Left renal pelvis (tissue), 4 donors: ENCODE measurements around the gene ZMYND10. TPM values are rescaled to one million over a fixed set of nuclear protein-coding genes. Genes with fewer than 3 reads are reported as not detected.
A peak's percentile ranks its signal among the peaks of the same experiment; 100 is the strongest.

Experiments used
- DNase-seq, 4 donors: peaks; one replicate each; pipeline ENCODE4 v3.0.0-alpha.2; 2013; ENCODE audit warnings: low read depth in 4 of 4, low spot score in 3 of 4
- polyA plus RNA-seq, 4 donors: library from polyadenylated mRNA; unstranded; fragments of 120-200 nt; gene quantifications; one replicate each; pipeline ENCODE4 v1.2.1, GENCODE V29; 2013; ENCODE audit not compliant: insufficient read length in 4 of 4

ZMYND10 gene
- polyA plus RNA-seq, 4 donors, result 3.1 to 4.1 (median 3.3) TPM

GRCh38 chr3:50350213-50350526, 4.6 kb upstream of the ZMYND10 start:
- DNase-seq, result no peak

- no peak for DNase-seq
Measured at GRCh38 chr3:50347187-50347813, 1.8 kb upstream of the ZMYND10 start.

GRCh38 chr3:50345008-50345407, 524 bp downstream of the ZMYND10 start:
- DNase-seq, result no peak

GRCh38 chr3:50342813-50343633, 2.5 kb downstream of the ZMYND10 start:
- DNase-seq, result no peak

- DNase-seq, result no peak
Measured at GRCh38 chr3:50341996-50342650, 3.4 kb downstream of the ZMYND10 start.

GRCh38 chr3:50341537-50341936, 4.0 kb downstream of the ZMYND10 start:
- DNase-seq, result no peak

DNA sequence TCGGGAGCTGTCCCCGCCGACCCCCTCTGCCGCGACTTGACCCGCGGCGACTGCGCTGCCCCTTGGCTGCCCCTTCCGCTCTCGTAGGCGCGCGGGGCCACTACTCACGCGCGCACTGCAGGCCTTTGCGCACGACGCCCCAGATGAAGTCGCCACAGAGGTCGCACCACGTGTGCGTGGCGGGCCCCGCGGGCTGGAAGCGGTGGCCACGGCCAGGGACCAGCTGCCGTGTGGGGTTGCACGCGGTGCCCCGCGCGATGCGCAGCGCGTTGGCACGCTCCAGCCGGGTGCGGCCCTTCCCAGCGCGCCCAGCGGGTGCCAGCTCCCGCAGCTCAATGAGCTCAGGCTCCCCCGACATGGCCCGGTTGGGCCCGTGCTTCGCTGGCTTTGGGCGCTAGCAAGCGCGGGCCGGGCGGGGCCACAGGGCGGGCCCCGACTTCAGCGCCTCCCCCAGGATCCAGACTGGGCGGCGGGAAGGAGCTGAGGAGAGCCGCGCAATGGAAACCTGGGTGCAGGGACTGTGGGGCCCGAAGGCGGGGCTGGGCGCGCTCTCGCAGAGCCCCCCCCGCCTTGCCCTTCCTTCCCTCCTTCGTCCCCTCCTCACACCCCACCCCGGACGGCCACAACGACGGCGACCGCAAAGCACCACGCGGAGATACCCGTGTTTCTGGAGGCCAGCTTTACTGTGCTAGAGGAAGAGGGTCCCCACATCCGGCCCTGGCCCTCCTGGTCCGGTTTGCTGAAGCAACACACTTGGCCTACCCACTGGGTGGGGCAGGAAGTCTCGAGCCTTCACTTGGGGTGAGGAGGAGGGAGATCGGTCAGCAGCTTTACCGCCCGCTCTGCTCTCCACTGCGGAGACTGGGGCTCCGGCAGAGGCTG, 4.8 kb downstream of the ZMYND10 start, which contains the start of gene RASSF1:
RASSF1 (minus strand) TSS at position 389 of the 882 bp plus-strand sequence; CDS start at position 358, 31 bp downstream.
- no peak for DNase-seq

- no peak for DNase-seq
Measured at GRCh38 chr3:50340147-50340447, 5.4 kb downstream of the ZMYND10 start.

DNA sequence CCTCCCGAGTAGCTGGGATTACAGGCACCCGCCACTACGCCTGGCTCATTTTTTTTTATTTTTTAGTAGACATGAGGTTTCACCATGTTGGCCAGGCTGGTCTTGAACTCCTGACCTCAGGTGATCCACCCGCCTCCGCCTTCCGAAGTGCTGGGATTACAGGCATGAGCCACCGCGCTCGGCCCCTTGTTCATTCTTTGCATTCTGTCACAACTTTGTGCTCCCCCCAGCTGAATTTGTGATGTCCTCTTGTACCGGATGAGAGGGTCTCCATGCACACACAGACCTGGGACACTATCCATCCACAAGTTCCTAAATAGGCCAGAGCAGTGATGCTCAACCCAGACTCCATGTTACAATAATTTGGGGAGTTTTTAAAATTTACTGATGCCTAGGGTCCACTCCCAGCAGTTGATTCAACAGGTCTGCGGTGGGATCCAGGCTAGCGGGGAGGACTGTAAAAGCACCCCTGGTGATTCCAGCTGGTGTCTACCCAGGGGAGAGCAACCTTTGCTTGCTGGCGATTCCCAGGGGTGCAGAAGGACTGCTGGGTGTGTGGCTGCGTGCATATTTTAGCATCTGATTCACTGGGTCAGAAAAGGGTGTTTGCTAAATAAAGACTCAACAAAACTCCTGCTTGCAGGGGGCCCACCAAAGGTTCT, 5.9 kb downstream of the ZMYND10 start:
- no peak for DNase-seq

GRCh38 chr3:50338965-50339364, 6.6 kb downstream of the ZMYND10 start:
- no peak for DNase-seq

DNA sequence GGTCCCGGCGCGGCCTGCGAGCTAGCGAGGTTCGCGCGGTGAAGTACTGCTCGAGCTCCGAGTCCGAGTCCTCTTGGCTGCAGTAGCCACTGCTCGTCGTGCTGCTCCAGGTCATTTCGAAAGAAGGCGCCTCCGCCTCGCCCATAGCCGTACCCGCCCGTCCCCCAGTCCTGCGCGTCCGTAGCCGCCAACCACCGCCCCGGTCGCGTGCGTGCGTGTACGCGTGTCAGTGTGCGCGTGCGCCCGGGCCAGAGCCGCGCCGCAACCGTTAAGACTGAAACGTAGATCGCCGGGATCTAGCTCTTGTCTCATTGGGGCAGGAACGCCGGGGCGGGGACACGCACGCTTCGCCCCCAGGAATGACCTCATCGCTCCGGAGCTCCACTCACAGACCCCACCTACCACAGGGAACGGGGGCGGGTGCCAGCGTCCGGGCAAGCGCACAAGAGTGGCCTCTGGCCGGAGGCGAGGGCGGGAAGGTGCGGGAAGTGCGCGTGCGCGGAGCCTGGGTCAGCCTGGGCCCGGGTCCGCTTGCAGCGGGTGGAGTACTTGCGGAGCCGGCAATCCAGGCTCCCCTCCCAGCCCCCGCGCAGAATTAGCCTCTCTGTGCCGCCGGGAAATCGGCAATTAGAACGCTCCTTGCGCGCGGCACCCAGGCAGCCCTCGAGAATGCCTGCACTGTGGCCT, 8.2 kb downstream of the ZMYND10 start:
- peak; percentile 93 to 96 (median 94) for DNase-seq

- no peak for DNase-seq
Measured at GRCh38 chr3:50336452-50337174, 8.9 kb downstream of the ZMYND10 start.

DNA sequence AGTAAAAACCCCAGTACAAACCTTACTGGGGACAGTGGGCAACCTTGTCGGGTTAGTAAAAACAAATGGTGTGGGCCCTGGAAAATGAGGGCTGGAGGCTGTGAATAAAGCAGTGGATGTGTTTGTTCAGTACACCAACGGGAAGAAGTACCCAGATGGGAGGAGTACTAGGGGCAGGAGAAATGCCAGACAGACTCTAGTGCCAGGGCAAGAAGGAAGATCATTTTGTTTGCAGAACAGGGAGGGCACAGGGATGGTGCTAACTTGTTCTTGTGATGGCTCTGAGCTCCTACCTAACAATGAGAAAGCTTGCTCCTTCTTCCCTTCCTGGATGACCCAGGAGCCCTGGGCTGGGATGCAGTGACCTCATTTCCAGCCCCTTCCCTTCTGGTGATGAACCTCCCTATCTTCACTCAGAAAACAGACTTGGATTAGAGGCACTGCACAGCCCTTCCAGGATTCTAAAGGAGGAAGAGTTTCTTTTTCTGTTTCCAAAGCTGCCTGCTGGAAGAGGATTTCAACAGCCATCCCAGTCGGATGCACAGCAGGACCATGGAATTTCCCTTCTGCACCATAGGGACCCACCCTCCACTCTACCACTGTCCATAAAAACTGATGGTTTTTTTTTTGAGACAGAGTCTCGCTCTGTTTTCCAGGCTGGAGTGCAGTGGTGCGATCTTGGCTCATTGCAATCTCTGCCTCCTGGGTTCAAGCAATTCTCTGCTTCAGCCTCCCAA, 11.0 kb downstream of the ZMYND10 start:
- no peak for DNase-seq

DNA sequence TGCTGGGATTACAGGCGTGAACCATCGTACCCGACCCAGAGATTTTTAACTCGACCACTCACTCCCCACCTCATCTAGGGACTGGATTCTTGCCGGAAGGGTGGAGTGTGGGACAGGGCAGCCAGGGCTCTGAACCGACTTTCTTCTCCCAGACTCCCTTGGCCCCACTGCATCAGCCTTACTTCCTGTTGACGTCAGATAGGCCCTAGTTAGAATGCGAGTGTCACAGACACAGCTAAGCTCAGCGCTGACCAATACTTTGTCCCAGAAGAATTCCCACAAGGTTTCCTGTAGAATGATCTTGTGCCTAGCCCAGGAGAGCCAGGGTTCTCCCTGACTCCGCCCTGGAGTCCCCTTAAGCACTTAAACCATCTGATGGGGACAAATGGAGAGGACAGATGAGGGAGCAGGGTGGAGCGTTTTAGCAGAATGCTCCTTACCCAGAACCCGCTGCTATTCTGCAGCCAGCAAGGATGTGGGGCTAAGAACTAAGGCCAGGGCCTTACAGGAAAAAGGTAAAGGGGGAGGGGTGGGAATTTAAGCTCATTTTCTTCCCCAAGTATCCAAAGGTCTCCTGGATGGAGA, 11.7 kb downstream of the ZMYND10 start:
- DNase-seq, result no peak

DNA sequence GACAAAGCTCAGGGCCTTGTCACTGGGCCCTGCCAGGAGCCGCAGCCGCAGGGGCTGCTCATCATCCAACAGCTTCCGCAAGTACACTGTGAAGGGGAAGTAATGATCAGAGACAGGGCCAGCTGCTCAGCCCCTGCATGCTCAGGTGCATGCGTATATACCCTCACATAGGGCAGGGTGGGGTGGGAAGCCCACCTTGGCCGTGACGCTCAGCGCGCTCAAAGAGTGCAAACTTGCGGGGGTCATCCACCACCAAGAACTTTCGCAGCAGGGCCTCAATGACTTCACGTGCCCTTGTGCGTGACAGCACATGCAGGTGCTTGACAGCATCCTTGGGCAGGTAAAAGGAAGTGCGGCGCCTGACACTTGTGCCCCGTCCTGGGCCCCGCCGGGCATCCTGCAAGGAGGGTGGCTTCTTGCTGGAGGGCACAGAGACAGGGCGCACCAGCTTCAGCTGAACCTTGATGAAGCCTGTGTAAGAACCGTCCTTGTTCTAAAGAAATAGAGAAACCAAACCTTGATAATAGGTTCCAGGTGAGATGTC, 14.1 kb downstream of the ZMYND10 start:
- DNase-seq, result no peak

DNA sequence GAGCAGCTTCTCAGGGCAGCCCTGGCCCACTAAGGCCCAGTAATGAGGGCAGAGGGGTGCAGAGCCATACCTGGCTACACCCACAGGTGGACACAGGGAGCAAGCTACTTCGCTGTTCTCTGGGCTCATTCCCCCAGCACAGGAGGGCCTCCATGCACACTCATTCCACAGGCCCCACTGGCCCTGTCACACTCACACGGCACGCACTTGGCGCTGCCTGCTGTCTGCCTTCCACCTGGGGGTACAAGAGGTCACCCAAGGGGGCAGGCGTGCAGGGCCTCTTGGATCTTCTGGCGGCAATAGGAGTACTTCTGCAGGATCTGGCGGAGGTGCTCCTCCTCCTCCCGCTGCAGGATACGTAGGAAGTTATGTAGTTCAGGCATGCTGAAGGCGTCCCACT, 15.2 kb downstream of the ZMYND10 start:
- DNase-seq, result no peak

GRCh38 chr3:50327943-50328691, 17.4 kb downstream of the ZMYND10 start, which contains the start of gene TUSC2:
Gene TUSC2, minus strand, starts transcription at chr3:50328223. Its CDS starts 124 bp downstream, at chr3:50328099.
- peak; percentile 89 to 94 (median 94) for DNase-seq
